COR-L47 (cell line): Measurements from ENCODE around the gene KLHL33.

ENCODE experiments used
- DNase-seq: peaks from one replicate; lab custom pipeline; 2025; lab: John Stamatoyannopoulos, UW

KLHL33 gene

DNA sequence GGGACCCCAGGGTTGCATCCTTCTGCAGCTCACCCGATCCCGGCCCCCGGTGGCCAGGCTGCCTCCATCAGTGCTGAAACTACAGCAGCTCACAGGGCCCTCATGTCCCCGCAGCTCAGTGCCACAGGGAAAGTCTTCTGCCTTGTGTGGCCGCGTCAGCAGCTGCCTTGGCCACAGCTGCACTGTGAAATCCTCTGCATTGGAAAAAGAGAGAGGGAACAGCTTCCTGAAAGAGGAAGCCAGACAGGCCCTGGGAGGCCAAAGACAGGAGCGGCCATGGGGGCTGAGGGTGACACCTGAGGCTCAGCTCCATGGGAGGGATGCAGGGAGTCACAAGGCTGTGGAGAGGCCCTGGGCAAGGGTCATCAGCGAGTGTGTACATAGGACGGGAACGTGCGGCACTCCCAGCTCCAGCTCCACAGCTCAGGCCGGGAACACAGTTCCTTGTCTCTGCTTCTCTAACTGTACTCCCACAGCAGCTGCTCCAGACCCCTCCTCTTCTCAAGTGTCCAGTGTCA, 59.8 kb downstream of the KLHL33 start:
- DNase-seq: no peak
